Stimulated activated CD8-positive, alpha-beta memory T cell treated with anti-CD3 and anti-CD28 coated beads, Interleukin-7, amount 100 ng/mL, for 48 hours (primary cell): ENCODE results near the gene MC5R.

ENCODE experiments used
- DNase-seq, 2 donors: peaks; one replicate each; pipeline ENCODE4 v3.0.0-alpha.2; 2020; ENCODE audit warnings: low read depth in 1 of 2; ENCODE audit errors: extremely low read depth in 1 of 2

Gene MC5R

DNA sequence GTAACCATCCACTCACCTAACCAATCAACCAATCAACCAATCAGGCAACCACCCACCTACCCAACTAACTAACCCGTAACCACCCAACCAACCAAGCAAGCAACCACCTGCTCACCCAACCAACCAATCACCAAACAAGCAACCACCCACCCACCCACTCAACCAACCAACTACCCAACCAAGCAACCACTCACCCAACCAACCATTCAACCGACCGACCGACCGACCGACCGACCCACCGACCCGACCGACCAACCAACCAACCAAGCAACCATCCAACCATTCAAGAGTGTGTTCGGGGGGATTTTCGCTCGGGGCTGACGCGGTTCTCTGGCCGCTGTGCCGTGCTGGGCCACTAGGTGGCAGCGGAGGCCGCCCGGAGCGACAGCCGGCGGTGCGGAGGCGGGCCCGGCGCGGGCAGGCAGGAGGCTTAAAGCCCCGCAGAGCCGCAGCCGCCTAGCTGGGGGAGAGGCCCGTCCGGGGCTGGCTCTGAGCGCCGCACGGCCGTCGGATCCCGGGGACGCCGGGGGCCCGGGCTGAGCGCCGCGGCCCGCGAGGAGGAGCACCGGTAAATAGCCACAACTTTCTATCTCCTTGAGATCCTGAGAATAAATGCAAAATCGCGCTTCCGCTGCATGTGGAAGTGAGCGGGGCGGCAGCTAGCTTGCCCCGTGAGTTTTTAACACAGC, at the start of gene MC5R:
Gene MC5R (plus strand): TSS at position 443 of the 689 bp plus-strand sequence. CDS start 1,617 bp downstream, outside the sequence.
- DNase-seq: peak; percentile 43 to 49

DNA sequence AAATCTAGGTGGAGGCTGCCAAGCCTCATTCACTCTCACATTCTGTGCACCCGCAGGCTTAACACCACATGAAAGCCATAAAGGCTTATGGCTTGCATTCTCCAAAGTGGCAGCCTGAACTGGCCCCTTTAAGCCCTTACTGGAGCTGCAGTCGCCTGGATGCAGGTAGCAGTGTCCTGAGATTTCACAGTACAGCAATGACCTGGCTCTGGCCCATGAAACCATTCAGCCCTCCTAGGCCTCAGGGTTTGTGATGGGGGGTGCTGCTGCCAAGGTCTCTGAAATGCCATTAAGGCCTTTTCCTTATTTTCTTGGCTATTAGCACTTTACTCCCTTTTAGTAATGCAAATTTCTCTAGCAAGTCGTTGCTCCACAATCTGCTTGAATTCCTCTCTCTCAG, 48.9 kb upstream of the MC5R start:
- DNase-seq: no peak

DNA sequence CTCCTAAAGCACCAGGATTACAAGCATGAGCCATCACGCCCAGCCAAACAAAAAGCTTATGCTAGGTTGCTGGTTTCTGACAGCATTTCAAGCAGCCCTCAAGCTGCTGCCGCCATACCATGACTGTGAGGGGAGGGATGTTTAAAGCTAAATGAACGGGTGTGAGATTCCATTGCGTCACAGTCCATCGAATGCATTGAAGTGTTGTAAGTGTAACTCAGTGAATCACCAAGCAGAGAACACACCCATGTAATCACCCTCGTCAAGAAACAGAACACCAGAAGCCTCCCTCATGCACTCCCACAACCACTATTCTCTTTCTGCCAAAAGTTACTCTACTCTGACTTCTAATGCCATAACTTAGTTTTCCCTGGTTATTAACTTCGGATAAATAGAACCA, 32.8 kb upstream of the MC5R start:
- DNase-seq: no peak

DNA sequence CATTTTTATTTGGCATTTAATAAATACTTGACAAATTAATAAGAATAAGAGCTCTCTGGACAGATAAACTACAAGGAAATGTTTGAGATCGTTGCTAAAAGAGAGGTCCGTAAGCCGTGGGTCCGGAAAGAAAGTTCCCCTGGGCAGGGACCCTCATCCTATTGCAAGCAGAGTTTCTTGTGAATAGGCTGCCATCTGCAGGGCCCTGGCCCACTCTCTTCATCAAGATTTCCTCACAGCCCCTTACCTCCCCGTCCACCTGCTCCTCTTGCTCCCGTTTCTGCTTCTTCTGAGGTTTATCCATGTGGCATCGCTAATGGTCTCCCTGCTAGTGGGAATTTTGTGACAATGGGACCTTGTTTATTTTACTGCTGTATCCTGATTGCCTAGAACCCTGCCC, 30.1 kb upstream of the MC5R start:
- DNase-seq: no peak

DNA sequence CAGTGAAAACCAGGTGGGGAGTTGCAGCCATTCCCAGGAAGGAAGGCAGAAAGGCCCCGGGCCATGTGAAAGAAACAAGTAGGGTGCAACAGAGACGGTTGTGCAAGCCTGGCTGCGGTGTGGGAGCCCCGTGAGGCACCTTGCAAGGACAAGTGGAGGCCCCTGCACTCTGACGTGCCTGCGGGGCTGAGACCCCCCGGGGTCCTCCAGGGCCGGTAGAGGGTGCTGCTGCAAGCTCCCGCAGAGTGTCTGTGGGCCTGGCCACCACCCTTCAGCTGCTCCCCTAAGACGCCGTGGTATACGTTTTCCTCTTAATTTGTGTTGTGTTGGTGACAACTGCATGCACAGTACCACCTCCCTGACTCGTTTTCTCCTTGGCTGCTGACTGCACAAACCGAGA, 27.4 kb upstream of the MC5R start:
- no peak for DNase-seq

DNA sequence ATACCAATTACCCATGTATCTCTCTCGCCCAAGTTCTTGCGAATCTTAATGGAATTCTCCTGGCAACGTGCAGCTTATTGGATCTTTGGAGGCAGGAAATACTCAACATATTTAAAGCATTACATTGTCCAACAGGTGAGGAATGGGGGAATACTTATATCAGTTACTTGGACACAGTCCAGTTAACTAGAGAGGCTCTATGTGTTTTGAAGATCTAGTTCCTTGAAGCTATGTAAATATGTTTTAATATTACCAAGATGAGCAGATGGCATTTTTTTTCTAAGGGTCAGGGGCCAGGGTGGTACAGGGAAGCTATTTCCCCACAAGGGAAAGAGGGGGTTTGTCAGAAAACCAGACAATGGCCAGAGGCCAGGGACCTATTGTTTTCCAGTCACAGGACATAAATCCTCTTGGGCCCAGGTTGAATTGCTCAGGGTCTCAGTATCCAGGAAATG, 26.8 kb upstream of the MC5R start:
- no peak for DNase-seq

DNA sequence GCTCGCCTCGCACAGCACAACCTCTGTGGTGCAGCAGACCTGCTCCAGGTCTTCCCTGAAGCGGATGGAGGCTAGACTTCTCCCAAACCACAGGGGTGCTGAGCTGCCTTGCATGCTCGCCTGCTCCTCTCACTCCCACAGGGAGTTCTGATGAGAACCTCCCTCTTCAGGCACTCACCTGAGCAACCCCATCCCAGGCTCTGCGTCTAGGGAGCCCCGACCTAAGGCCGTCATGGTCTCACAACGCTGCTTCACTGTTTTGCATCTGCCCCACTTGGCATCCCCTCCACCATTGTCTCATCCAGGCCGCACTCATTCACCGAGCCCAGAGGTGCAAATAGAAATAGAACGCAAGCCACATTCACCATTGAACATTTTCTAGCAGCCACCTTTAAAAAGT, 24.6 kb upstream of the MC5R start:
- no peak for DNase-seq

DNA sequence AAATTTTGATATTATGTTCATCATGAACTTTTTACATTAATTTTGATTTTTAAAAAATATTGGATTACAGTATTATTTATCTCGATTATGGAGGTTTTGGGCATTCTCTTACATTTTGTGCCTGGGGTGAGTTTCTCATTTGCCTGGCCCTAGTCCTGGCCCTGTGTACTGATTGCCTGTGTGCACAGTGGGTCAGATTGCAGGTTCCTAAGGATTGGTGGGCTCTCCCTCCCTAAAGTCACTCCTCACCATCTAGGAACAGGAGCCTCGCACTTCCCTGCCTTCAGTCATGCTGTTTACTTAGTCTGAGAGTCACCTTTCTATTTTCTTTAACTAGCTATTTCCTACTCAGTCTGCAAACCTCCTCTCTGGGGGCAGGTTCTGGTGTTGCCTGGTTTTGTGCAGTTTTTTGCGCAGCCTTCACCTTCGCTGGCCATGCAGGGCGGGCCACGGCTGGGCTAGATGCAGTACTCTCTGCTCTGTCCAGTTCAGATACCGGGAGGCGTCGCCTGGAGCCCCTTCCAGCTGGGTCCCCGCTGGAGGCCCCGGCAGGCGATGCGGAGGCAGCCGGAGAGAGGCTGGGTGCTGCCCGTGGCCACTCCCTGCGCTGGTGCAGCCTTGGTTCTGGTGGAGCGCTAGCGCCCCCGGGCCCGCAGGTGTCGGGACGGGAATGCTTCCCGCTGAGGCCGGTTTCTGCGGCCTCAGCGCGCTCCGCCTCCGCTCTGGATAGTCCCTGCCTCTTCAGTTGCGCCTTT, 23.3 kb upstream of the MC5R start:
- peak in 1 of 2 donors; percentile 42 for DNase-seq

DNA sequence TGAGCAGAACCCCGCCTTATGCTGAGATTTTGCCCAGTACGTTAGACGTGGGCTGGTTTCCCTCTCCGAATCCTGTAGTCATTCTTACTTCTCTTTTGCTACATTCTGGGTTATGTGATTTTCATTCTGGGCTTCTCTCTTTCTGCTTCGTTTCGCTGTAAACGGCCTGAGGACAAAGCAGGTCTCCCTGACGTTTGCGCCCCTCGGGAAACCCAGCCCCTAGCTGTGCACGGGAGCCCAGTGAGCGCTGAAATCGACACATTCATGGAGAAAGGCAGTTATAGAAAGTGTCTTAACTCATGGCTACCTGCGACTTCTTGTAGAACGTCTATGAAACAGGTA, 22.7 kb upstream of the MC5R start:
- no peak for DNase-seq

DNA sequence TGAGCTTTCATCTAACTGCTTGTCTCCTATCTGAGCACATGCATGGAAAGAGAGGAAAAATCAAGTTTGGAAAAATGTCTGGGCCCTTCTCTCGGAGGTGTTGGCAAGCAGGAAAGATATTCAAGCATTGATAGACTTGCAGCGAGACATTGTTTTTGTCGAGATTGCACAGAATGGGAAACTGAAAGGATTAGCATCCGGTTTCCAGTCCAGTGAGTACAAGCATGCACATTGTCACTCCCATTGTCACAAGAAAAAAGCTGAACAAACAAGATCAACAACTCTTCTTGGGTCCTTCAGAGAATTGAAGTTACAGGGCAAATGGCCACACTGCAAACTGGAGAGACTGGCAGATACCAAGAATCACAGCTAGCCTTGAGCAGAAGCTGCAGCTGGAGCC, 19.6 kb upstream of the MC5R start:
- DNase-seq: no peak

DNA sequence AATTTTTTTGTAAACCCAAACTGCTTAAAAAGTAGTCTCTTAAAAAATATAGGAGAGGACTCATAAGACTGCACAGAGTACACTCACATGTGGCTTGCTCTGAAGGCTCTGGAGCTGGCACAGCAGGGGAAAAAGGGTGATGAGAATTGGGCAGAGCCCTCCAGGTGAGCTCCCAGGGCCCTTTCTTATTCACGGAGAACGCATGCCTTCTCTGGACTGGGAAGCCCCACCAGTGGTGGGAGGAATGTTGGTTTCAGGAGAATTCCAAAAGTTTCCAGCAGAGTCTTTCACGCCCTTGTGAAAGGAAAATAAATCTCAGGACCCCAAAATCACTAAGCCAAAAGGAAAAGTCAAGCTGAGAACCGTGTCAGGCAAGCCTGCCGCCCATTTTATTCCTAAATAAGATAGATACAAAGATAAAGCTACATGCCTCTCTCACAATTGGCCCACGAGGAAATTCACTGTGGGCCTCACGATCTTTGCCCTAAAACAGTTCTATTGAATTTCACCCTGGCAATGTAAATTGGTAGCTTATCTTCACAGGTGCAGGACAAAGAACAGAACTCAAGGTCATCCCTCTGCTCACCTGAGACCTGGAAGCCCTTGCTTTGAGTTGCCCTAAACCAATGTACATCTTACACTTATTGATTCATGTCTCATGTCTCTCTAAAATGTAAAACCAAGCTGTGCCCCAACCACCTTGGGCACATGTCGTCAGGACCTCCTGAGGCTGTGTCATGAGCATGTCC, 15.5 kb upstream of the MC5R start:
- DNase-seq: no peak

DNA sequence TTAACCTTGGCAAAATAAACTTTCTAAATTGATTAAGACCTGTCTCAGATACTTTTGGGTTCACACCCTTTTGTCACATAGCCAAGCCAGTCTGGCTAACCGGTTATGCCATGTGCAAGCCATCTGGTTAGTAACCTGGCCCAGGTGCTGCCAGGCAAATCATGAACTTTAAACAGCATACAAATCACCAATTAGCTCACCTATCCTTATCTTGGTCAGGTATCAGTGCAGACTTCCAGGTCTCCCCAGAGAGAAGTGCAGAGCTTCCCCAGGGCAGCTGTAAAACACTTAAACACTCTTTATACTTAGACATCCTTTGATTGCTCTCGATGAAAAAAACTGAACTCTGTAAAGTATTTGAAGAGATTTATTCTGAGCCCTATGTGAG, 14.9 kb upstream of the MC5R start:
- no peak for DNase-seq

DNA sequence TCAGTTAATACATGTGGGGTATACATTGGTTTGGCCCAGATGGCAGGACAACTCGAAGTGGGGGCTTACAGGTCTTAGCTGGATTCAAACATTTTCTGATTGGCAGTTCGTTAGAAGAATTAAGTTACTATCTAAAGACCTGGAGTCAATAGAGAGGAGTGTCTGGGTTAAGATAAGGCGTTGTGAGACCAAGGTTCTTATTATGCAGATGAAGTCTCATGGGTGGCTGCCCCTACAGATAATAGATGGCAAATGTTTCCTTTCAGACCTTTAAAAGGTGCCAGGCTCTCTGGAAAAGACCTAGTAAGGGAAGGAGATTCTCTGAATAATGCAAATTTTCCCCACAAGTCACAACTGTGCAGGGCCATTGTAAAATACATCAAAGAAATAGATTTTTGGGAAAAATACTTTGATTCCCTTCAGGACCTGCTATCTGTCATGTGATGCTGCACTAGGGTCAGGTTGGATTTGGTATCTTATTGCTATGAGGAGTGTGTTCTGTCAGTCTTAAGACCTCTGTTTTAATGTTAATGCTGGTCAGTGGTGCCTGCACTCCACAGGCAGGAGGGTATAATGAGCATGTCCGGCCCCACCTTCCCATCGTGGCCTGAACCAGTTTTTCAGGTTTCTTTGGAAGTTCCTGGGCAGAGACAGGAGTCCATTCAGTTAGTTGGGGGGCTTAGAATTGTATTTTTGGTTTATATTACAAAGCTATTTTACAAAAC, 14.3 kb upstream of the MC5R start:
- no peak for DNase-seq

DNA sequence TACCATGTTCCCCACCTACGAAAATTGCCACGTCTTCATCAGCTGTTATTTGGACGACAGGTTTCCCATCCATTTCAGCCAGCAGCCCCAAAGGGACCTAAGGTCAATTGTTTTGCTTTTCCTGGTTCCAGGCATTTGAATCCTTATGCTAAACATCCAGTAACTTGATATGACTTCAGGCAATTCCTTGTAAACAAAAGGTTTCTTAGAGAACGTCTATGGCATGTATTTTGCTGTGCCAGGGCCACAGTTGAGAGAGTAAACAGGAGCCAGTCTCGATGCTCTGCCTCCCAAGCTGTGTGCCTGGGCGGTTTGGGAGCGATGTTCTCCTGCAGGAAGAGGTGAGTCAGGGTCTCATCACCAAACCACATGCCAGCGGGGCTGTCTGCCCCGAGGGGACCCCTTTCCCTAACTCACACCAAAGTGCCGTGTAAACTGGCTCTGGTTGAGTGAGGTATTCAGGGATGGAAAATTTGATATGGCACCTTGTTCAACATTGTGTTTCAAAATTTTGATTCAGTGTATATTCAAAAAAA, 12.9 kb upstream of the MC5R start:
- DNase-seq: no peak

DNA sequence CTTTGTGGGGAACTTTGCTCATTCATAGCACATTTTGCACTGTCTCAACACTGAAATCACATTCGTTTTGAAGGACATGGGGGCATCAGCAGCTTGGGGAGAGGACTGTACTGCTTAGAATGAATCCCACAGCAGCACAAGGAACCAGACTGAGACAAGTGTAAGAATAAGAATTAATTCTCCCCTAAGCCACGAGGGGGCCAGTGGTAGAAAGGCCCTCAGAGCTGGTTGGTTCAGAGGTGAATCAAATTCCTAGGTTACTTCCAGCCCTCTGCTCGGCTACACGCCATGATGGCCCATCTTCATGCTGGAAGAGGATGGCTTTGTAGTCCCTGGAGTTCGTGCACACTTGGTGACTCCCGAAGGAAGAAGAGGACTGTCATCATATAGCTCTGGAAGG, 12.0 kb upstream of the MC5R start:
- DNase-seq: no peak

DNA sequence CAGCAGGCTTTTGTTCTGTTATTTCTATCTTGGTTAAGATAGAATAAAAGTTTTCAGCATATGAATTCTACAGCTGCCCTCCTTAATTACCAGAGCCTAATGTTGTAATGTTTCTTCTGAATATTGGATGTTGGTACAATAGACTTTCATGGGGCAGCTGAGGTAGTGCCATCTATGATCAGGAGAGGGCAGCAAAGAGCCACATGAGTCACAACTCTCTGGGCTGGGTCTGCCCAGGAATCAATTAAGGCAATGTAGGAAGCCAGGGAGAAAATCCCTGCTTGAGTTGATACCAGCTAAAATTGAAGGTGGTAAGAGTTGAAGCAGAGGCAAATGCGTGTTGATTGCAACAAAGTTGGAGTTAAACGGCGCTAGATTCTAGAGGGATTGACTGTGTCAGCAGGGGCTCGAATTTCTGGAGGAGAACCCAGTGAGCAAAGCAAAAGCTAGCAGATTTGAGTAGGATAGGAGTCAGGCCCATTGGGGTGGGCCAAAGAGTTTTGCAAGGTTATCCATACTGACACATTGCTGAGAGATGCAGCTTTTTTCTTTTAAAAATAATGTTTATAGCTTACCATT, 10.6 kb upstream of the MC5R start:
- peak in 1 of 2 donors; percentile 35 for DNase-seq

DNA sequence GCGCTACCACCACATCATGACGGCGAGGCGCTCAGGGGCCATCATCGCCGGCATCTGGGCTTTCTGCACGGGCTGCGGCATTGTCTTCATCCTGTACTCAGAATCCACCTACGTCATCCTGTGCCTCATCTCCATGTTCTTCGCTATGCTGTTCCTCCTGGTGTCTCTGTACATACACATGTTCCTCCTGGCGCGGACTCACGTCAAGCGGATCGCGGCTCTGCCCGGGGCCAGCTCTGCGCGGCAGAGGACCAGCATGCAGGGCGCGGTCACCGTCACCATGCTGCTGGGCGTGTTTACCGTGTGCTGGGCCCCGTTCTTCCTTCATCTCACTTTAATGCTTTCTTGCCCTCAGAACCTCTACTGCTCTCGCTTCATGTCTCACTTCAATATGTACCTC, 2.3 kb downstream of the MC5R start:
- DNase-seq: no peak

DNA sequence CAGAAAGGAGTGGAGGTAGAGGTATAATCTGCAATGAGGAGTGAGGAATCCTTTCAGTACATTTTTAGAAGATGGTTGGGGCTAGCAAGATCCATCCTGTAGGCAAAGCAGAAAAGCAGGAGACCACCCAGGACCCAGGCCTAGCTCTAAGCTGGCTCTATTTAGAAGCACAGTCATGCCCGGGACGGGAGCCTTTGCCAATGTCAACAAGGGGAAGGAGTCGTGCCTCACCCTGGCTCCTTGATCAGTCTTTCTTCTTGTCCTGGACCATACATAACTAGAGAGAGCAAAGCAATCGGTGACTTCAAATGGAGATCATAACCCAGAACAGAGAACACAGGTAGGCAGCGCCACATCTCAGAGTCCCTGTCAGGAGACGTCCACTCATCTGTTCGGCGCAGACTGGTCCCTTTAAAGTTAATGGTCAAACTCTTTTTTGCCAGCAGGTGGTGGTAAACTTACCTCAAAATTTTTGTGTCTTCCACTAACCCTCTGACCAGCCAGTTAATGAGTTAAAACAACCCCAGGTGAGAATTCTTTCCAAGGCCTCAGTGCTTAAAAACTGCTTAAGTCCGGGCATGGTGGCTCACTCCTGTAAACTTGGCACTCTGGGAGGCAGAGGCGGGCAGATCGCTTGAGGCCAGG, 8.0 kb downstream of the MC5R start:
- DNase-seq: no peak

DNA sequence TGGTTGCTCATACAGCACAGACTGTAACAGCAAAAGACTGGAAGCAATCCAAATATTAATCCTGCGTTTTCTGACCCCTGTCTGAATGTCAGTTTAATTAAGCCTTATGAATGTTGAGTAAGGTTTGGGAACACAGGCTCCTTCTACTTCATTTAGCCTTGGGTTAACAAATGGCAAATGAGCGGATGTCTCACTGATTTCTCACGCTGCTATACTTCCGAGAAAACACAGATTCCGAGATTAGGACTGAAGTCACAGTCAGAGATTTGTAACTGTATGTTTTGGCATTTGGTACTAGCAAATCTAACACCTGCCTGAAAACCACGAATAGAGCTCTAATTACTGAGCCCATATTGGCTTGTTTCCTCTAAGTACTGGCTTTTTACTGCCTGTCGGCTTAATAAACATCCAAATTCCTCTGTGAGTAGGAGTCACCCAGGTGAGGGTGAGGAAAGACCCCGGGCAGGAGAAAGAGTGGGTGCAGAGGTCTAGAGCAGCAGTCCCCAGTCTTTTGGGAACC, 10.6 kb downstream of the MC5R start:
- DNase-seq: no peak

DNA sequence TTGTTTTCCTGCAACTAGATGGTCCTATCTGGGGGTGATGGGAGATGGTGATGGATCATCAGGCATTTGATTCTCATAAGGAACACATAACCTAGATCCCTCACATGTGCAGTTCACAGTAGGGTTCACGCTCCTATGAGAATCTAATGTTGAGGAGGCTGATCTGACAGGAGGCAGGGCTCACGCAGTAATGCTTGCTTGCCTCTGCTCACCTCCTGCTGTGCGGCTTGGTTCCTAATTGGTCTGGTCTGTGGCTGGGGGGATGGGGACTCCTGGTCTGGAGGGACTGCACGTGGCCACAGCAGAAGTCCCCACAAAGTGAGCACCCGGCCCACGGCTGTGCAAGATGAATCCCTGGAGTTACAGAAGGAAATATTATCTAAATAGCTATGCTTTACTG, 11.3 kb downstream of the MC5R start:
- no peak for DNase-seq
